ENCODE data around the gene COL4A4. TPM values are rescaled to one million over a fixed set of nuclear protein-coding genes. Genes with fewer than 3 reads are reported as not detected.

COL4A4 gene
- total and polyA plus RNA-seq, 12 donors, result 0.44 to 41.6 (median 22.1) TPM

- DNase-seq, result no peak
- Histone ChIP-seq H3K4me1 (replicated peaks in 1 of 2) (no peaks in the 10 kb centered on the region), H3K4me3 (no peak overlapping the region), H3K27me3 (no peaks in the 10 kb centered on the region), H3K27ac (no peak overlapping the region), H3K9me3 (replicated peaks in 1 of 3) (no peaks in the 10 kb centered on the region), H3K36me3 (replicated peaks in 1 of 2) (peaks cover 0 to 3% of the 10 kb centered on the region in 2 donors)
- 81 to 94% (median 89%) methylated on average over 5 of the region's 5 CpGs for WGBS, 4 donors
- TF ChIP-seq, protein P1, sequence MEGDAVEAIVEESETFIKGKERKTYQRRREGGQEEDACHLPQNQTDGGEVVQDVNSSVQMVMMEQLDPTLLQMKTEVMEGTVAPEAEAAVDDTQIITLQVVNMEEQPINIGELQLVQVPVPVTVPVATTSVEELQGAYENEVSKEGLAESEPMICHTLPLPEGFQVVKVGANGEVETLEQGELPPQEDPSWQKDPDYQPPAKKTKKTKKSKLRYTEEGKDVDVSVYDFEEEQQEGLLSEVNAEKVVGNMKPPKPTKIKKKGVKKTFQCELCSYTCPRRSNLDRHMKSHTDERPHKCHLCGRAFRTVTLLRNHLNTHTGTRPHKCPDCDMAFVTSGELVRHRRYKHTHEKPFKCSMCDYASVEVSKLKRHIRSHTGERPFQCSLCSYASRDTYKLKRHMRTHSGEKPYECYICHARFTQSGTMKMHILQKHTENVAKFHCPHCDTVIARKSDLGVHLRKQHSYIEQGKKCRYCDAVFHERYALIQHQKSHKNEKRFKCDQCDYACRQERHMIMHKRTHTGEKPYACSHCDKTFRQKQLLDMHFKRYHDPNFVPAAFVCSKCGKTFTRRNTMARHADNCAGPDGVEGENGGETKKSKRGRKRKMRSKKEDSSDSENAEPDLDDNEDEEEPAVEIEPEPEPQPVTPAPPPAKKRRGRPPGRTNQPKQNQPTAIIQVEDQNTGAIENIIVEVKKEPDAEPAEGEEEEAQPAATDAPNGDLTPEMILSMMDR (IDR thresholded peaks at IDR 0.05), result no peak
- no peak for TF ChIP-seq POLR2A (IDR thresholded peaks at IDR 0.05)
- intact Hi-C loops (cut with DNase I), result no loop called here
These were observed 105.1 kb downstream of the COL4A4 start for GRCh38 chr2:227058888-227059399.

DNA sequence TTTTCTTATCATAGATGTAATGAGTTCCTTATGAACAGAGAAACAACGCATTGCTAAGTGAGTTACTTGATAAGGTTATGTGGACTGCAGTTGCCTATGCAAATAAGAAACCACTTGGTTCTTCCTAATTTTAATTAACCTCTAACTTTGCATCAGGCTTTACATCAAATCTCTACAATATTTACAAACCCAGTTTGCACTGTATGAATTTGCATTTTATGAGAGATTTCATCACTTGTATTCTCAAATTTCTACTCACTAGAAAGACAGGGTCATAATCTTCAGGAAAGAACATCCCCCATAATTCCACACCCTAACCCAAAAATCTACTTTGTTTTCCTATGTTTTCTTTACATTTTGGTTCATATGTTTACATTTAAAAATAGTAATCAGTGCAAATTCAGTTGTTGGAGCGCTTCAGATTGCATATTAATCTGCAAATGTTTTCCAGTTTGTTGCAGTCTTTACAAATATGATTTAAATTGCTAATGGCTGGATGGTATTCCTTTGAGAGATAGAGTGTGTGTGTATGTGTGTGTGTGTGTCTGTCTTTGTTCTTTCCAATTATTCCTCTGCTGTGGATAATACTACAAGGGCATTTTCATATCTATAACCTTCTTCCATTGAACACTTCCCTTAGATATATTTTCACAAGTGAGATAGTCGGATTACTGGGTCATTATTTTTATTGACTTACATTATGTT lies 106.1 kb downstream of the COL4A4 start:
- Histone ChIP-seq H3K36me3 (replicated peaks in 1 of 2) (peaks cover 0 to 3% of the 10 kb centered on the region in 2 donors), H3K4me3 (no peak overlapping the region), H3K4me1 (replicated peaks in 1 of 2) (no peaks in the 10 kb centered on the region), H3K27me3 (no peaks in the 10 kb centered on the region), H3K9me3 (replicated peaks in 1 of 3) (no peaks in the 10 kb centered on the region), H3K27ac (no peak overlapping the region)
- intact Hi-C loops (cut with DNase I), result no loop called here
- TF ChIP-seq POLR2A (IDR thresholded peaks at IDR 0.05), result no peak
- TF ChIP-seq, protein P1 (IDR thresholded peaks at IDR 0.05), result no peak
- no peak for DNase-seq
- WGBS, 4 donors, result 87 to 96% (median 90%) methylated on average over 3 of the region's 3 CpGs

DNA sequence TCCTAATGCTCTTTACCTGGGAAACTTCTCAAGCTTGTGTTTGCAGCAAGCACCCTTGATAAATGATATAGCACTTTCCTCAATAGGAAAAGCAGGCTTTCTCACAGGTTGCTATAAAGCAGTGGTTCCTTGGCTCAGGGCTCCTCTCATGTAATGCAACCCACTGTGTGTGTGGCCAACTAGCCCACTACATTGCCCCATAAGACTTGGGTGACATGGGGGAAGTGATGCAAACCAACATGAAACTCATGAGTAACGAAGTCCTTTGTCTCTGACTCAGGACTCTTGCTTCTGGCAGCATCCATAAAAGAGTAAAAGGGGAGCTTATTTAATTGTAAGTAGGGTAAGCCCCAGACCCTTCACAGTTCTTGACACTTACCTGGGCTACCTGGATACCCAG lies 106.9 kb downstream of the COL4A4 start:
- peaks cover 0 to 4% of the 10 kb centered on the region in 2 donors for H3K36me3 ChIP-seq (replicated peaks in 1 of 2)
- DNase-seq, result no peak
- TF ChIP-seq, protein P1 (IDR thresholded peaks at IDR 0.05), result no peak
- TF ChIP-seq POLR2A (IDR thresholded peaks at IDR 0.05), result no peak
- no peaks in the 10 kb centered on the region for H3K9me3 ChIP-seq (replicated peaks in 1 of 3)
- H3K4me1 ChIP-seq (replicated peaks in 1 of 2), result no peaks in the 10 kb centered on the region
- WGBS, 4 donors, result 77 to 93% (median 86%) methylated on average over 1 of the region's 1 CpG
- no peak overlapping the region for H3K27ac ChIP-seq
- H3K4me3 ChIP-seq, result no peak overlapping the region
- intact Hi-C loops (cut with DNase I), result no loop called here
- no peaks in the 10 kb centered on the region for H3K27me3 ChIP-seq

DNA sequence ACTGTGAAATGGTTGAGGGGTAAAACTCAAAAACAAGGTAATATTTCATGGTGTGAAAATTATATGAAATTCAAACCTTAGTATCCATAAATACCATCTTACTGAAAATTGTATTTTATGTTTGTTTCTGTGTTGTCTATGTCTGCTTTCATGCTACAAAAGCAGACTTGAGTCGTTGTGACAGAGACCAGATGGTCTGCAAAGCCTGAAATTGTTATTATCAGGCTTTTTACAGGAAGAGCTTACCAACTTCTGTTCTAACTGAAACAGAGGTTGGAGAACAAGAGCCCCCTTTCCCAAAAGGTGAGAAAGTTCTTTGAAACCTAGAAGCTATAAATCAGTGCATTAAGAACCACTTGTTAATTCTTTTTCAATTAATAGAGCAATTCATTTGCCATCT lies 110.0 kb downstream of the COL4A4 start:
- DNase-seq, result no peak
- Histone ChIP-seq H3K27me3 (no peaks in the 10 kb centered on the region), H3K36me3 (replicated peaks in 1 of 2) (peaks cover 0 to 22% of the 10 kb centered on the region in 2 donors), H3K9me3 (replicated peaks in 1 of 3) (no peaks in the 10 kb centered on the region), H3K4me1 (replicated peaks in 1 of 2) (no peaks in the 10 kb centered on the region), H3K27ac (no peak overlapping the region), H3K4me3 (no peak overlapping the region)
- intact Hi-C loops (cut with DNase I), result no loop called here
- TF ChIP-seq, protein P1 (IDR thresholded peaks at IDR 0.05), result no peak
- TF ChIP-seq POLR2A (IDR thresholded peaks at IDR 0.05), result no peak
- 59 to 85% (median 63%) methylated on average over 1 of the region's 1 CpG for WGBS, 4 donors
